ENCODE results near the gene CSNK1D. TPM values are rescaled to one million over a fixed set of nuclear protein-coding genes. Genes with fewer than 3 reads are reported as not detected.

The CSNK1D gene
- total and polyA plus RNA-seq, 10 of the 15 experiments (the other 5 are each of a cell fraction or from before 2014, with no cell fraction given) = 5.7 to 105 (median 58.1) TPM

GRCh38 chr17:82219083-82219482, 54.4 kb downstream of the CSNK1D start:
- Histone ChIP-seq H3K36me3 (ENCODE audit: control insufficient read depth in 2 of 2, insufficient read depth in 2 of 2, low read length in 1 of 2) (no peaks in the 10 kb centered on the region), H4K20me1 (ENCODE audit: control insufficient read depth, insufficient read depth) (no peaks in the 10 kb centered on the region), H3K4me3 (no peak overlapping the region), H3K4me2 (ENCODE audit: control insufficient read depth, insufficient read depth) (no peak overlapping the region), H3K27me3 (replicated peaks in 1 of 2; ENCODE audit: control insufficient read depth in 2 of 2, insufficient read depth in 2 of 2, low read length in 1 of 2) (no peaks in the 10 kb centered on the region; a peak in 1 of 4 replicates), H3K79me2 (ENCODE audit: control insufficient read depth, insufficient read depth, low read length) (no peaks in the 10 kb centered on the region), H3K9ac (ENCODE audit: control insufficient read depth, insufficient read depth, low read length) (no peak overlapping the region), H2AFZ (ENCODE audit: control insufficient read depth, low read depth, low read length) (no peak overlapping the region), H3K4me1 (ENCODE audit: control insufficient read depth, insufficient read depth, low read length) (peaks cover 19% of the 10 kb centered on the region), H3K27ac (ENCODE audit: control insufficient read depth, insufficient read depth) (no peak overlapping the region), H3K9me3 (replicated peaks; ENCODE audit: control insufficient read depth, insufficient read depth, low read length) (no peaks in the 10 kb centered on the region; the same call in 2 of the 3 replicates)
- ATAC-seq = no peak
- BruUV-seq (replicated peaks) = no TSS peak
- in situ Hi-C loops (cut with MboI) = no loop called here
- FAIRE-seq = no peak
- 66% methylated on average over 7 of the region's 7 CpGs for WGBS (ENCODE audit: insufficient coverage, insufficient replicate concordance, low lambda C conversion rate, missing lambda C conversion rate)
- no peak for DNase-seq (ENCODE audit: low read depth, low spot score)
- POLR2A ChIA-PET = no interaction called here
- CTCF ChIA-PET = interaction anchor here (1.7 kb wide), 1 partner anchor 13 kb away, joined by 4 read pairs; no protein-coding TSS in a partner anchor
- intact Hi-C loops (cut with micrococcal nuclease; ENCODE audit: unreplicated experiment) = no loop called here
- RAD21 ChIA-PET (ENCODE audit: unreplicated experiment) = no interaction called here
- TF ChIP-seq CBFB (IDR thresholded peaks at IDR 0.05; ENCODE audit: low read depth) (no peak), RUNX3 (IDR thresholded peaks at IDR 0.05; ENCODE audit: low read length) (no peak), CBX5 (IDR thresholded peaks at IDR 0.05; ENCODE audit: low read depth) (no peak), ELK1 (IDR thresholded peaks at IDR 0.05; ENCODE audit: low read depth, low read length) (no peak), ZNF384 (IDR thresholded peaks at IDR 0.05; ENCODE audit: borderline replicate concordance, low read depth, low read length) (no peak), ZNF622 (IDR thresholded peaks at IDR 0.05) (no peak), POLR2AphosphoS5 (IDR thresholded peaks at IDR 0.05; ENCODE audit: low read length) (no peak), ZBTB4 (CRISPR knock-in tag; IDR thresholded peaks at IDR 0.05) (no peak), LARP7 (IDR thresholded peaks at IDR 0.05) (no peak), STAT3 (IDR thresholded peaks at IDR 0.05; ENCODE audit: low read depth, low read length) (no peak), ZNF274 (IDR thresholded peaks at IDR 0.05; ENCODE audit: insufficient read depth, insufficient read length) (no peak), RAD51 (IDR thresholded peaks at IDR 0.05) (no peak), ZBTB11 (CRISPR knock-in tag; IDR thresholded peaks at IDR 0.05) (no peak), NFXL1 (IDR thresholded peaks at IDR 0.05; ENCODE audit: borderline replicate concordance) (no peak), SMARCA5 (IDR thresholded peaks at IDR 0.05) (no peak), KAT2A (conservative IDR thresholded peaks at IDR 0.05; ENCODE audit: control insufficient read depth, low read depth, low read length) (no peak), EGR1 (IDR thresholded peaks at IDR 0.05; ENCODE audit: borderline replicate concordance in 1 of 2, low read depth in 2 of 2, low read length in 2 of 2) (no peak)
- SMC1A ChIA-PET (ENCODE audit: uncharacterized antibody, unreplicated experiment) = no interaction called here

All from GM12878 (cell line).